ENCODE results near the gene NPHP1.

GRCh38 chr2:110146183-110146944 is 58.4 kb downstream of the NPHP1 start:
- TF ChIP-seq EP300 (IDR thresholded peaks at IDR 0.05; ENCODE audit: borderline replicate concordance) = no peak
- TF ChIP-seq REST (IDR thresholded peaks at IDR 0.05; ENCODE audit: low read depth) = no peak
- no peak for TF ChIP-seq TAF1 (IDR thresholded peaks at IDR 0.05; ENCODE audit: low read depth)
